VCaP (cell line): ENCODE results near the gene UROC1.

Source experiments
- H3K27ac ChIP-seq: fragments of 450-650 bp; 2 replicates; pipeline ENCODE4 v1.5.1; 2017
- CTCF ChIP-seq: fragments of 450-650 bp; conservative IDR thresholded peaks from 2 replicates; pipeline ENCODE4 v1.5.1; 2017; ENCODE audit warnings: mild to moderate bottlenecking, moderate library complexity

The UROC1 gene

GRCh38 chr3:126441256-126441880, 76.2 kb downstream of the UROC1 start:
- no peak overlapping the region for H3K27ac ChIP-seq
- no peak for TF ChIP-seq CTCF

GRCh38 chr3:126440709-126440995, 76.9 kb downstream of the UROC1 start:
- TF ChIP-seq CTCF = no peak
- no peak overlapping the region for H3K27ac ChIP-seq

- no peak overlapping the region for H3K27ac ChIP-seq
- no peak for TF ChIP-seq CTCF
Measured at GRCh38 chr3:126439968-126440708, 77.4 kb downstream of the UROC1 start.

- TF ChIP-seq CTCF = no peak
- no peak overlapping the region for H3K27ac ChIP-seq
Measured at GRCh38 chr3:126439346-126439967, 78.1 kb downstream of the UROC1 start.

GRCh38 chr3:126438746-126439145, 78.8 kb downstream of the UROC1 start:
- TF ChIP-seq CTCF = no peak
- no peak overlapping the region for H3K27ac ChIP-seq

- no peak overlapping the region for H3K27ac ChIP-seq
- no peak for TF ChIP-seq CTCF
Measured at GRCh38 chr3:126438186-126438585, 79.4 kb downstream of the UROC1 start.

GRCh38 chr3:126436826-126437717, 80.5 kb downstream of the UROC1 start:
- TF ChIP-seq CTCF = no peak
- no peak overlapping the region for H3K27ac ChIP-seq
